Sigmoid colon (tissue), 7 donors: ENCODE measurements around the gene SPEM3. TPM values are rescaled to one million over a fixed set of nuclear protein-coding genes. Genes with fewer than 3 reads are reported as not detected.

Source experiments
- DNase-seq: peaks from one replicate; pipeline ENCODE4 v3.0.0-alpha.2; 2019
- H3K27ac ChIP-seq, 4 donors: fragments of 200-600 bp; sonication (generic); one replicate each; pipeline ENCODE4 v1.5.1; 2016 to 2019; ENCODE audit warnings: mild to moderate bottlenecking in 1 of 4
- H3K27me3 ChIP-seq, 3 donors: fragments of 200-600 bp; sonication (generic); one replicate each; pipeline ENCODE4 v1.5.1; 2019; ENCODE audit warnings: mild to moderate bottlenecking in 1 of 3
- H3K36me3 ChIP-seq, 4 donors: fragments of 200-600 bp; sonication (generic); one replicate each; pipeline ENCODE4 v1.5.1; 2016 to 2019
- H3K4me1 ChIP-seq, 4 donors: fragments of 200-600 bp; sonication (generic); one replicate each; pipeline ENCODE4 v1.5.1; 2017 to 2019
- H3K4me3 ChIP-seq, 4 donors: fragments of 200-600 bp; sonication (generic); one replicate each; pipeline ENCODE4 v1.5.1; 2017 to 2019; ENCODE audit warnings: mild to moderate bottlenecking in 2 of 4, moderate library complexity in 1 of 4
- H3K9me3 ChIP-seq, 4 donors: fragments of 200-600 bp in 3 of 4; sonication (generic) in 3 of 4; one replicate each; pipeline versions ENCODE4 v1.5.1 to v1.6.1; 2013 to 2019
- EP300 ChIP-seq, 4 donors: sonication (generic); formaldehyde crosslinking; IDR thresholded peaks; one replicate each; pipeline ENCODE4 v1.6.1; 2017; ENCODE audit warnings: antibody characterized with exemption in 4 of 4
- POLR2A ChIP-seq, 2 donors: fragments of 450-650 bp; IDR thresholded peaks; one replicate each; pipeline ENCODE4 v1.6.1; 2016; ENCODE audit warnings: antibody characterized with exemption in 2 of 2, mild to moderate bottlenecking in 2 of 2, moderate library complexity in 2 of 2
- POLR2AphosphoS5 ChIP-seq, 4 donors: sonication (generic); formaldehyde crosslinking; IDR thresholded peaks; one replicate each; pipeline ENCODE4 v1.6.1; 2017; ENCODE audit warnings: antibody characterized with exemption in 4 of 4
- WGBS, 2 donors: extraction: QIAGEN DNeasy Blood & Tissue Kit; methylation state at CpG; one replicate each; pipeline ENCODE4 v1.1.7; 2013; 5-methylcytosine and 5-hydroxymethylcytosine counted together
- intact Hi-C: fragments of 100-400 bp; cut with DNase I; formaldehyde crosslinking; loops from one replicate; pipeline ENCODE4 v1.15.1; 2023
- polyA plus RNA-seq, 3 donors: library from polyadenylated mRNA; stranded (reverse); fragments of 200-250 nt; gene quantifications; one replicate each; pipeline ENCODE4 v1.2.3, GENCODE V29; 2013
- total RNA-seq, 4 donors: library from RNA; depleted of rRNA; stranded (reverse); fragments of >200 nt; gene quantifications; one replicate each; pipeline ENCODE4 v1.1.0, GENCODE V29; 2016
- TF ChIP-seq, protein P1 (sequence below), 4 experiments: fragments of 450-650 bp in 3 of 4; fragments of 200-600 bp in 1 of 4; IDR thresholded peaks; one replicate each; pipeline ENCODE4 v1.5.1; 2016 to 2019; ENCODE audit warnings: antibody characterized with exemption in 4 of 4, mild to moderate bottlenecking in 3 of 4, moderate library complexity in 2 of 4
- donor health status: healthy with polysubstance abuse.
- donor health status: Bipolar disorder and iron deficiency.
- donor health status: healthy.

SPEM3 gene
- total and polyA plus RNA-seq, 7 donors, result not detected

DNA sequence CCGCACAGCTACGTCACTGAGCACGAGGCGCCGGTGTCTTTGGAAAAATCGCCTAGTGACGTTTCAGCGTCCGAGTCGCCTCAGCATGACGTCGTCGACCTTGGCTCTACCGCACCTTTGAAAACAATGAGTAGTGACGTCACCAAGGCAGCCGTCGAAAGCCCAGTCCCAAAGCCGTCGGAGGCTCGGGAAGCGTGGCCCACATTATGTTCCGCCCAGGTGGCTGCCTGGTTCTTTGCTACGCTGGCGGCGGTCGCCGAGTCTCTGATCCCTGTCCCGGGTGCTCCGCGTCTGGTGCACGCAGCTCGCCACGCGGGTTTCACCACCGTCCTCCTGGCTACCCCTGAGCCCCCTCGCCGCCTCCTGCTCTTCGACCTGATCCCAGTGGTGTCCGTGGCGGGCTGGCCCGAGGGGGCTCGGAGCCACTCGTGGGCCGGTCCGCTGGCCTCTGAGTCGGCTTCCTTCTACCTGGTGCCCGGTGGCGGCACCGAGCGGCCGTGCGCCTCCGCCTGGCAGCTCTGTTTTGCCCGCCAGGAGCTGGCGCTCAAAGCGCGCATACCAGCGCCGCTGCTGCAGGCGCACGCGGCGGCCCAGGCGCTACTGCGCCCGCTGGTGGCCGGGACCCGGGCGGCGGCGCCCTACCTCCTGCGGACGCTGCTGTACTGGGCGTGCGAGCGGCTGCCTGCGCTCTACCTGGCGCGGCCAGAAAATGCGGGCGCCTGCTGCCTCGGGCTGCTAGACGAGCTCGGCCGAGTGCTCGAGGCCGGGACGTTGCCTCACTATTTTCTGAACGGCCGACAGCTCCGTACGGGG is 8.1 kb downstream of the SPEM3 start:
- 5 to 12% methylated on average over 92 of the region's 92 CpGs for WGBS, 2 donors
- TF ChIP-seq, protein P1, sequence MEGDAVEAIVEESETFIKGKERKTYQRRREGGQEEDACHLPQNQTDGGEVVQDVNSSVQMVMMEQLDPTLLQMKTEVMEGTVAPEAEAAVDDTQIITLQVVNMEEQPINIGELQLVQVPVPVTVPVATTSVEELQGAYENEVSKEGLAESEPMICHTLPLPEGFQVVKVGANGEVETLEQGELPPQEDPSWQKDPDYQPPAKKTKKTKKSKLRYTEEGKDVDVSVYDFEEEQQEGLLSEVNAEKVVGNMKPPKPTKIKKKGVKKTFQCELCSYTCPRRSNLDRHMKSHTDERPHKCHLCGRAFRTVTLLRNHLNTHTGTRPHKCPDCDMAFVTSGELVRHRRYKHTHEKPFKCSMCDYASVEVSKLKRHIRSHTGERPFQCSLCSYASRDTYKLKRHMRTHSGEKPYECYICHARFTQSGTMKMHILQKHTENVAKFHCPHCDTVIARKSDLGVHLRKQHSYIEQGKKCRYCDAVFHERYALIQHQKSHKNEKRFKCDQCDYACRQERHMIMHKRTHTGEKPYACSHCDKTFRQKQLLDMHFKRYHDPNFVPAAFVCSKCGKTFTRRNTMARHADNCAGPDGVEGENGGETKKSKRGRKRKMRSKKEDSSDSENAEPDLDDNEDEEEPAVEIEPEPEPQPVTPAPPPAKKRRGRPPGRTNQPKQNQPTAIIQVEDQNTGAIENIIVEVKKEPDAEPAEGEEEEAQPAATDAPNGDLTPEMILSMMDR (IDR thresholded peaks at IDR 0.05), result peak; percentile 23 to 86 (median 68)
- TF ChIP-seq POLR2A (IDR thresholded peaks at IDR 0.05) (no peak), EP300 (IDR thresholded peaks at IDR 0.05) (no peak), POLR2AphosphoS5 (IDR thresholded peaks at IDR 0.05) (peak in 2 of 4 donors; percentile 7 to 45)
- Histone ChIP-seq H3K4me1 (peaks cover 0 to 58% (median 51%) of the 10 kb centered on the region in 4 donors), H3K36me3 (no peaks in the 10 kb centered on the region), H3K4me3 (peak overlapping the region in 3 of 4 donors; percentile 15 to 43 (median 37)), H3K27ac (peak overlapping the region; percentile 44 to 73 (median 58)), H3K27me3 (peaks cover 44 to 73% (median 72%) of the 10 kb centered on the region in 3 donors), H3K9me3 (no peaks in the 10 kb centered on the region)
- intact Hi-C loops, result loop anchor here (1.0 to 2.0 kb wide), 4 partner anchors 32 to 124 kb away; partner anchors contain the start of genes SENP3 and TMEM256
- DNase-seq, result peak; percentile 87

DNA sequence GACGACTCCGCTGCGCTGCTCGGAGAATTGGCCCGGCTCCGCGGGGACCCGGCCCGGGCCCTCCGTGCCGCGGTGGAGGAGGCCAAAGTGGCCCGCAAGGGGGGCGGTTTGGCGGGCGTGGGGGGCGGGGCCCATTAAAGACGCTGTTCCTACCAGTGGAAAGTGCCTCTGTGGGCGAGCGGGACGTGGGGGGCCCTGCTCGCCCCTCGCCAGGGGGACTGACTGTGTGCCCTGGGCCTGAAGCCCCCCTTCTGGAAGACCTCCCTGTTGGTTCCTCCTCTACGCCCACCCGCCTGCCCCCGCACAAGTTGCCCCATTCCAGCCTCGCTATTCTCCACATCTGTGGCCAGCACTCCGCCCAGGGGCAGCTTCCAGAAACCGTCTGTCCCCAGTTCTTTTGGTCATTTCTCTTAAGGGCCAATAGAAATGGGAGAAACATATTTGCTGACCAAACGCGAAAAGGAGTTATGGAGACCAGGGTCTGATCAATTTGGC is 8.8 kb downstream of the SPEM3 start:
- Histone ChIP-seq H3K36me3 (no peaks in the 10 kb centered on the region), H3K4me3 (peak overlapping the region in 3 of 4 donors; percentile 15 to 43 (median 37)), H3K4me1 (peaks cover 0 to 58% (median 51%) of the 10 kb centered on the region in 4 donors), H3K9me3 (no peaks in the 10 kb centered on the region), H3K27ac (peak overlapping the region in 2 of 4 donors; percentile 61 to 73), H3K27me3 (peaks cover 44 to 74% (median 74%) of the 10 kb centered on the region in 3 donors)
- DNase-seq, result no peak
- intact Hi-C loops, result loop anchor here (1.0 to 2.0 kb wide), 4 partner anchors 33 to 123 kb away; partner anchors contain the start of genes SENP3 and TMEM256
- 33 to 40% methylated on average over 31 of the region's 31 CpGs for WGBS, 2 donors
- no peak for TF ChIP-seq EP300 (IDR thresholded peaks at IDR 0.05)
- no peak for TF ChIP-seq POLR2A (IDR thresholded peaks at IDR 0.05)
- no peak for TF ChIP-seq POLR2AphosphoS5 (IDR thresholded peaks at IDR 0.05)
- TF ChIP-seq, protein P1 (IDR thresholded peaks at IDR 0.05), result no peak

DNA sequence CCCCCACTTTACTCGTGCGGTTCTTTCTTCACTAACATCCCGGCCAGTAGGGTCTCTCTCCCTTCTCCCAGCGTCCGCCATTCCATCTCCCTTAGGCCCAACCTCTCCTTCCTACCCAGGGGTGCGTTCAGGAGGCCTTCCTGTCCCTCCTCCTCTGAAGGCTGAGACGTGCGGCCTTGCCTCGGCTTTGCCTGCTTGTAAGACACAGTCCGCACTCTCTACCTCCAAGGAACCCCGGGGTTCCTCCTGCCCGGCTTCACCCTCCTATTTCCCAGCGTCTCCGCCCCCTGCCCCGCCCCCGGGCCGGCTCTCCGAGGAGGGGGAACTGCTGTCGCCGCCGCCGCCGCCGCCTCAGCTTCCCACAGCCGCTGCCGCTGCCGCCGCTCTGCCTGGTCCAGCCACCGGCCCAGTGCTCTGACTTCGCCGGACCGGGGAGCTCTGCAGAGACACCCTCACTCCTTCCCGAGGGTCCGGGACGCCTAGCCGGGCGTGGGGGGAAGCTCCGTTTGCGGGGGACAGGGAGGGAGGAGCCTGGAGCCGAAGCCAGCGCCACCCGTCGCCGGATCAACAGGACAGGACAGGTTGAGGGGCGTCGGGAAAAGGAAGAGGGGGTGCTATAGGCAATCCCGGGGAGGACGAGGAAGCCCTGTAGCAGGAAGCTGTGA is 9.4 kb downstream of the SPEM3 start:
- no peak for TF ChIP-seq EP300 (IDR thresholded peaks at IDR 0.05)
- TF ChIP-seq, protein P1 (IDR thresholded peaks at IDR 0.05), result no peak
- TF ChIP-seq POLR2A (IDR thresholded peaks at IDR 0.05), result no peak
- no peak for TF ChIP-seq POLR2AphosphoS5 (IDR thresholded peaks at IDR 0.05)
- H3K4me1 ChIP-seq, result peaks cover 0 to 58% (median 51%) of the 10 kb centered on the region in 4 donors
- intact Hi-C loops, result loop anchor here (1.0 to 2.0 kb wide), 4 partner anchors 33 to 123 kb away; partner anchors contain the start of genes SENP3 and TMEM256
- no peak for DNase-seq
- no peaks in the 10 kb centered on the region for H3K9me3 ChIP-seq
- no peaks in the 10 kb centered on the region for H3K36me3 ChIP-seq
- H3K27me3 ChIP-seq, result peaks cover 44 to 74% (median 74%) of the 10 kb centered on the region in 3 donors
- no peak overlapping the region for H3K27ac ChIP-seq
- peak overlapping the region in 3 of 4 donors; percentile 13 to 35 (median 33) for H3K4me3 ChIP-seq
- WGBS, 2 donors, result 26 to 58% methylated on average over 48 of the region's 48 CpGs

DNA sequence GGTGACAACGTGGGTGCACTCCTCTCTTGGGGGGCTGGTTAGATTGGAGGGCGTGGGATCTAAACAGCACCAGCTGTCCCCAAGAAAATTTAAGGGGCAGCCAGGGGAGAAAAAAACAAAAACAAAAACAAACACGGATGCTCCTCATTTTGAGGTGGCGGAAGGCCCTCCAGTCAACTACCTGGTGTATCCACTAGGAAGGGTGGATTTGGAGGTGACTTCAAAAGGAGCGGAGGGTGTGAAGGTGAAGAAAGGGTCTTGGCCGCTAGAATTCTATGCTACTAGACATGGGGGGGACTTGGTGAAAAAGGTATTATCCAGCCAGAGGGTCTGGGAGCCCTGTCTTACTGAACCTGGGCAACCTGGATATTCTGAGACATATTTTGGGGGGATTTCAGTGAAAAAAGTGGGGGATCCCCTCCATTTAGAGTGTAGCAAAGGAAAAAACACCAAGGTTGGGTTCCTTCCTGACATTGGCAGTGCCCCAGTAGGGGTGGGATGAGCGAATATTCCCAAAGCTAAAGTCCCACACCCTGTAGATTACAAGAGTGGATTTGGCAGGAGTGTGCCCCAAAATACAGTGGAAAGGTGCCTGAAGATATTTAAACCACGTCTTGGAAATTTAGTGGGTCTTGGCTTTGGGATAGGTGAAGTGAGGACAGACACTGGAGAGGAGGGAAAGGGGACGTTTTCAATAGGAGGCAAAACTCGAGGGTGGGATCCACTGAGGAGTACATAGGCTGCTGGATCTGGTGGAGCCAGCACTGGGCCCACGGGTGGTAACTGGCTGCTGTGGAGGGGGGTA is 10.2 kb downstream of the SPEM3 start:
- no peaks in the 10 kb centered on the region for H3K9me3 ChIP-seq
- WGBS, 2 donors, result 54 to 59% methylated on average over 11 of the region's 11 CpGs
- no peak for TF ChIP-seq POLR2A (IDR thresholded peaks at IDR 0.05)
- TF ChIP-seq, protein P1 (IDR thresholded peaks at IDR 0.05), result no peak
- intact Hi-C loops, result no loop called here
- H3K4me3 ChIP-seq, result peak overlapping the region in 2 of 4 donors; percentile 33 to 35
- H3K27ac ChIP-seq, result no peak overlapping the region
- no peak for DNase-seq
- peaks cover 44 to 74% (median 68%) of the 10 kb centered on the region in 3 donors for H3K27me3 ChIP-seq
- H3K36me3 ChIP-seq, result no peaks in the 10 kb centered on the region
- H3K4me1 ChIP-seq, result peaks cover 0 to 58% (median 51%) of the 10 kb centered on the region in 4 donors
